ENCODE data around the gene TTLL5. TPM values are rescaled to one million over a fixed set of nuclear protein-coding genes. Genes with fewer than 3 reads are reported as not detected.

TTLL5 gene
- polyA plus RNA-seq, 2 of the 4 experiments (the other 2 are of a cell fraction), result 18.8 to 23.7 TPM

DNA sequence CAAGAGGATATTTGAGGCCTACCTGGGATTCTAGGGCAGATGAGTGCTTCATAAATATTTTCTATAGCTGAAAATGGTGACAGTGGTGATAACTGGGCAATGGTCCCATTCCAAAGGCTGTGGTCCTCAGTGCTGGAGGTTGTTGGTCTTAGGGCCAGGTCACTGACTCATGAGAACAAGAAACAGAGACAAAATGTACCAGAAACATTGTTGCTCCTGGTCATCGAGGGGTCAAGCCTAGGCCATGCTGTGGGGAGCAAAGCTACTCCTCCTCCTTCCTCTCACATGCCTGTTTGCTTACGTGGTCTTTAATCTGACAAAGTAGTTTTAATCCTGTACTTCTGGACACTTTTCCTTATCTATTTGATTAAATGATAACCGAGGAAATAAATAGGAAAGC is 34.2 kb upstream of the TTLL5 start:
- Histone ChIP-seq H3K4me1 (peaks cover 12% of the 10 kb centered on the region), H3K9me3 (no peaks in the 10 kb centered on the region), H3K4me3 (no peak overlapping the region), H3K4me2 (no peak overlapping the region), H3K27ac (no peak overlapping the region)
- ChIA-PET CTCF (interaction anchor here (1.5 to 3.6 kb wide), 3 partner anchors 27 to 66 kb away, joined by 5 to 10 read pairs (median 5); no protein-coding TSS in a partner anchor), POLR2A (no interaction called here)
- DNase-seq (ENCODE audit: low read depth in 1 of 2, low spot score in 1 of 2), result no peak
- no peak for ATAC-seq
- TF ChIP-seq RCOR1 (IDR thresholded peaks at IDR 0.05; ENCODE audit: low read depth, low read length) (no peak), EHMT2 (IDR thresholded peaks at IDR 0.05; ENCODE audit: low read depth) (no peak), HOXB5 (CRISPR knock-in tag; IDR thresholded peaks at IDR 0.05) (no peak), MYC (IDR thresholded peaks at IDR 0.05; ENCODE audit: borderline replicate concordance, low read length) (no peak), HDAC2 (IDR thresholded peaks at IDR 0.05) (no peak), PHF8 (IDR thresholded peaks at IDR 0.05; ENCODE audit: borderline replicate concordance, low read depth) (no peak), GATA3 (IDR thresholded peaks at IDR 0.05; ENCODE audit: borderline replicate concordance) (no peak), JUN (IDR thresholded peaks at IDR 0.05) (no peak), CBX2 (IDR thresholded peaks at IDR 0.05; ENCODE audit: borderline replicate concordance, low read depth) (no peak), CHD2 (IDR thresholded peaks at IDR 0.05; ENCODE audit: low read length, partially characterized antibody) (no peak)
- TF ChIP-seq, protein P1, sequence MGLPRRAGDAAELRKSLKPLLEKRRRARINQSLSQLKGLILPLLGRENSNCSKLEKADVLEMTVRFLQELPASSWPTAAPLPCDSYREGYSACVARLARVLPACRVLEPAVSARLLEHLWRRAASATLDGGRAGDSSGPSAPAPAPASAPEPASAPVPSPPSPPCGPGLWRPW (IDR thresholded peaks at IDR 0.05), result no peak
- TF ChIP-seq, protein P2, sequence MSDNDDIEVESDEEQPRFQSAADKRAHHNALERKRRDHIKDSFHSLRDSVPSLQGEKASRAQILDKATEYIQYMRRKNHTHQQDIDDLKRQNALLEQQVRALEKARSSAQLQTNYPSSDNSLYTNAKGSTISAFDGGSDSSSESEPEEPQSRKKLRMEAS (IDR thresholded peaks at IDR 0.05), result no peak
- TF ChIP-seq, protein P3, sequence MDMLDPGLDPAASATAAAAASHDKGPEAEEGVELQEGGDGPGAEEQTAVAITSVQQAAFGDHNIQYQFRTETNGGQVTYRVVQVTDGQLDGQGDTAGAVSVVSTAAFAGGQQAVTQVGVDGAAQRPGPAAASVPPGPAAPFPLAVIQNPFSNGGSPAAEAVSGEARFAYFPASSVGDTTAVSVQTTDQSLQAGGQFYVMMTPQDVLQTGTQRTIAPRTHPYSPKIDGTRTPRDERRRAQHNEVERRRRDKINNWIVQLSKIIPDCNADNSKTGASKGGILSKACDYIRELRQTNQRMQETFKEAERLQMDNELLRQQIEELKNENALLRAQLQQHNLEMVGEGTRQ (IDR thresholded peaks at IDR 0.05), result no peak
- 43% methylated on average over 3 of the region's 3 CpGs for WGBS (ENCODE audit: missing lambda C conversion rate)
- no peak for FAIRE-seq

GRCh38 chr14:75627406-75627805 is 33.6 kb upstream of the TTLL5 start:
- H3K27ac ChIP-seq, result no peak overlapping the region
- no peak overlapping the region for H3K4me2 ChIP-seq
- WGBS (ENCODE audit: missing lambda C conversion rate), result 61% methylated on average over 4 of the region's 4 CpGs
- ChIA-PET POLR2A (no interaction called here), CTCF (interaction anchor here (1.1 to 3.6 kb wide), 4 partner anchors 14 to 66 kb away, joined by 4 to 10 read pairs (median 5); no protein-coding TSS in a partner anchor)
- H3K4me3 ChIP-seq, result no peak overlapping the region
- FAIRE-seq, result no peak
- peaks cover 12% of the 10 kb centered on the region for H3K4me1 ChIP-seq
- H3K9me3 ChIP-seq, result no peaks in the 10 kb centered on the region
- DNase-seq (ENCODE audit: low read depth in 1 of 2, low spot score in 1 of 2), result no peak
- no peak for ATAC-seq
- TF ChIP-seq RCOR1 (IDR thresholded peaks at IDR 0.05; ENCODE audit: low read depth, low read length), result no peak
- no peak for TF ChIP-seq RAD21 (conservative IDR thresholded peaks at IDR 0.05 in 1 of 2, IDR thresholded peaks at IDR 0.05 in 1 of 2)
- TF ChIP-seq MAFK (IDR thresholded peaks at IDR 0.05; ENCODE audit: partially characterized antibody), result no peak

- Histone ChIP-seq H3K27ac (no peak overlapping the region), H3K9me3 (no peaks in the 10 kb centered on the region), H3K4me3 (no peak overlapping the region), H3K4me1 (peaks cover 2% of the 10 kb centered on the region; the same call in 1 of the 3 replicates), H3K4me2 (no peak overlapping the region)
- no peak for ATAC-seq
- FAIRE-seq, result no peak
- no peak for TF ChIP-seq TP53 (CRISPR knock-in tag; IDR thresholded peaks at IDR 0.05)
- TF ChIP-seq HDAC2 (IDR thresholded peaks at IDR 0.05), result no peak
- TF ChIP-seq RNF2 (IDR thresholded peaks at IDR 0.05; ENCODE audit: borderline replicate concordance, low read depth), result no peak
- POLR2A ChIA-PET, result no interaction called here
- WGBS (ENCODE audit: missing lambda C conversion rate), result 46% methylated on average over 3 of the region's 3 CpGs
- CTCF ChIA-PET, result interaction anchor here (1.0 to 3.6 kb wide), 4 partner anchors 9 to 25 kb away, joined by 3 to 10 read pairs (median 4); no protein-coding TSS in a partner anchor
- no peak for DNase-seq (ENCODE audit: low read depth in 1 of 2, low spot score in 1 of 2)
Observed at GRCh38 chr14:75628816-75629215, 32.2 kb upstream of the TTLL5 start.

DNA sequence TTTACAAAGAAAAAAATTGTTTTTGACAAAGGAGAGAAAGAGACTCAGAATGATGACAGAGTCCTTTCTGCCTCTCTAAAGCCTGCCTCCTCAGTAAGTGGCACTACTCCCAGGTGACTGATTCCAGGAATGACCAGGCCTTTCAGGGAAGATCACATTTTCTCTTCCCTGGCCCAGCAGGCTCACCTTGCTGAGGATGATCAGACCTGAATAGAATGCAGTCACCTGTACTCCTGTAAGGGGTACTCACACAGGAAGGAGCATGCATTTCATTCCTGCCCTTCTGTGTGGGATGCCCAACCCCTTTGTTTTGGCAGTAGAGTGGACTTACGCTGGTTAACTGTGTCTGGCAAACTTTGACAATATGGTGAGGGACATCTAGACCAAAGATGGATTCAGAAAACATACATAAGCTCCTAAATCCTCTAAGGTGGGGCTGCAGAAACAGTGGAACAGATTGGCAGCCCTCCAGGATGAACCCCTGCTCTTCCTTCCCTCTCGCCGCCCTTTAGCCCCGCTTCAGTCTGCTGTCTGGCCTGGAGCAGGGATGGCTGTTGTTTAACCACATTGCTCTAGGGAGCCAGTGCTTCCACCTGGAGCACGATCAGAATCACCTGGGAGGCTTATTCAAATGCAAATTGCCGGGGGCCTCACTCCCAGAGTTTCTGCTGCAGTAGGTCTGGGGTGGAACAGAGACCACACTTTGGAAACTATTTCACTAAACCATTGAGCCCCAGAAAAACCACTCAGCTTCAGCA is 30.2 kb upstream of the TTLL5 start:
- ChIA-PET CTCF (interaction anchor here (1.1 to 1.9 kb wide), 2 partner anchors 11 to 23 kb away, joined by 3 to 6 read pairs; no protein-coding TSS in a partner anchor), POLR2A (no interaction called here)
- Histone ChIP-seq H3K27ac (no peak overlapping the region), H3K4me2 (no peak overlapping the region), H3K4me1 (no peaks in the 10 kb centered on the region), H3K4me3 (no peak overlapping the region), H3K9me3 (no peaks in the 10 kb centered on the region)
- ATAC-seq (no peak), FAIRE-seq (no peak), DNase-seq (ENCODE audit: low read depth in 1 of 2, low spot score in 1 of 2) (no peak)
- WGBS (ENCODE audit: missing lambda C conversion rate), result 83% methylated on average over 6 of the region's 6 CpGs
- TF ChIP-seq CHD4 (IDR thresholded peaks at IDR 0.05; ENCODE audit: borderline replicate concordance), result no peak
- TF ChIP-seq CBX2 (IDR thresholded peaks at IDR 0.05; ENCODE audit: borderline replicate concordance, low read depth), result no peak

Data from A549 (cell line).